OCI-LY7 (cell line): ENCODE measurements around the gene TRIM8. TPM values are rescaled to one million over a fixed set of nuclear protein-coding genes. Genes with fewer than 3 reads are reported as not detected.

Experiments used
- BruUV-seq: library from RNA; stranded (reverse); fragments of 400-500 nt; replicated peaks from 2 replicates; lab custom pipeline; 2021; lab: Mats Ljungman, UMichigan
- CTCF ChIA-PET: fragments of 300-600 bp; sonication (Branson Sonifier 250); formaldehyde crosslinking; loops from one replicate; lab custom pipeline; 2022; ENCODE audit warnings: antibody characterized with exemption; ENCODE audit not compliant: unreplicated experiment; lab: Charles Lee
- POLR2A ChIA-PET: fragments of 300-600 bp; sonication (Branson Sonifier 250); formaldehyde crosslinking; loops from one replicate; lab custom pipeline; 2022; ENCODE audit warnings: antibody characterized with exemption; lab: Charles Lee
- DNase-seq: peaks from one replicate; pipeline ENCODE4 v3.0.0-alpha.2; 2015; ENCODE audit warnings: low spot score
- H2AFZ ChIP-seq: fragments of 200-600 bp; sonication (generic), shearing (Covaris generic); 2 replicates; pipeline ENCODE4 v1.6.1; 2014; ENCODE audit warnings: mild to moderate bottlenecking, antibody characterized with exemption, low read length, moderate library complexity
- H3K27ac ChIP-seq: fragments of 200-600 bp; sonication (generic); 2 replicates; pipeline ENCODE4 v1.5.1; 2014; ENCODE audit warnings: mixed run types, low read depth, mild to moderate bottlenecking, moderate library complexity, low read length, inconsistent platforms; ENCODE audit not compliant: poor library complexity, severe bottlenecking
- H3K36me3 ChIP-seq: fragments of 200-600 bp; sonication (generic); 2 replicates; pipeline ENCODE4 v1.6.1; 2014; ENCODE audit warnings: mild to moderate bottlenecking, antibody characterized with exemption, low read length, moderate library complexity, mixed read lengths; ENCODE audit not compliant: insufficient read depth
- H3K4me1 ChIP-seq: fragments of 200-600 bp; sonication (generic); 2 replicates; pipeline ENCODE4 v1.5.1; 2014; ENCODE audit warnings: mild to moderate bottlenecking, low read length; ENCODE audit not compliant: insufficient read depth, poor library complexity, severe bottlenecking
- H3K4me2 ChIP-seq: fragments of 200-600 bp; sonication (generic); 2 replicates; pipeline ENCODE4 v1.6.1; 2014; ENCODE audit warnings: mild to moderate bottlenecking, low read length
- H3K4me3 ChIP-seq: fragments of 200-600 bp; sonication (generic); 2 replicates; pipeline ENCODE4 v1.5.1; 2014; ENCODE audit warnings: mild to moderate bottlenecking, low read depth, low read length; ENCODE audit not compliant: poor library complexity, severe bottlenecking
- H3K79me2 ChIP-seq: fragments of 200-600 bp; sonication (generic); 2 replicates; pipeline ENCODE4 v1.6.1; 2016; ENCODE audit warnings: low read depth, mild to moderate bottlenecking, low read length, moderate library complexity, mixed read lengths; ENCODE audit not compliant: insufficient read depth
- H3K9me2 ChIP-seq: fragments of 200-600 bp; sonication (generic); 2 replicates; pipeline ENCODE4 v1.6.1; 2016; ENCODE audit warnings: mild to moderate bottlenecking, low read length, mixed read lengths; ENCODE audit not compliant: insufficient read depth
- H3K9me3 ChIP-seq: fragments of 200-600 bp; sonication (generic); 2 replicates; pipeline ENCODE4 v1.6.1; 2014; ENCODE audit warnings: mild to moderate bottlenecking, mixed run types, low read length, mixed read lengths
- H4K20me1 ChIP-seq: fragments of 200-600 bp; sonication (generic); 2 replicates; pipeline ENCODE4 v1.6.1; 2014; ENCODE audit warnings: mild to moderate bottlenecking, antibody characterized with exemption, low read length, moderate library complexity, mixed read lengths; ENCODE audit not compliant: insufficient read depth
- CTCF ChIP-seq: fragments of 200-600 bp; sonication (generic); conservative IDR thresholded peaks from 2 replicates; pipeline ENCODE4 v1.5.1; 2014; ENCODE audit warnings: mild to moderate bottlenecking, antibody characterized with exemption, low read length, moderate library complexity, mixed read lengths
- EZH2phosphoT487 ChIP-seq: fragments of 200-600 bp; sonication (generic); IDR thresholded peaks from 2 replicates; pipeline ENCODE4 v1.6.1; 2018; ENCODE audit warnings: low read depth, borderline replicate concordance, mild to moderate bottlenecking, mixed run types, antibody characterized with exemption, low read length, moderate library complexity, mixed read lengths
- intact Hi-C: fragments of 100-400 bp; cut with micrococcal nuclease; formaldehyde crosslinking; loops from one replicate; pipeline ENCODE4 v1.10.0; 2022; ENCODE audit not compliant: unreplicated experiment
- total RNA-seq, 2 experiments: library from RNA; depleted of rRNA in 1 of 2; stranded (reverse); fragments of >200 nt in 1 of 2; shearing (Covaris generic) in 1 of 2; gene quantifications; 2 replicates each; pipeline ENCODE4 v1.2.3, GENCODE V29; 2014 to 2022

TRIM8 gene
- total RNA-seq, 2 experiments from 2014 or later, result 54.2 to 92.1 TPM

GRCh38 chr10:102635377-102635776 is 8.9 kb upstream of the TRIM8 start:
- no peak overlapping the region for H3K27ac ChIP-seq
- POLR2A ChIA-PET, result interaction anchor here (0.7 to 1.1 kb wide), 3 partner anchors 11 to 78 kb away, joined by 3 read pairs; no protein-coding TSS in a partner anchor
- H3K4me2 ChIP-seq, result peak overlapping the region; percentile 35; the same call in 1 of the 2 replicates
- H3K4me3 ChIP-seq, result no peak overlapping the region
- H3K9me3 ChIP-seq, result no peaks in the 10 kb centered on the region
- H3K4me1 ChIP-seq, result peaks cover 31% of the 10 kb centered on the region
- peak overlapping the region; percentile 11; the same call in 1 of the 2 replicates for H2AFZ ChIP-seq
- BruUV-seq, result no TSS peak
- no peaks in the 10 kb centered on the region for H3K36me3 ChIP-seq
- peak; percentile 47 for DNase-seq
- CTCF ChIA-PET, result interaction anchor here (0.5 to 0.6 kb wide), 2 partner anchors 558 to 864 kb away, joined by 3 to 4 read pairs; partner anchors contain the start of gene NT5C2
- H3K79me2 ChIP-seq, result no peaks in the 10 kb centered on the region
- TF ChIP-seq EZH2phosphoT487 (no peak), CTCF (no peak)
- H4K20me1 ChIP-seq, result no peaks in the 10 kb centered on the region
- no peaks in the 10 kb centered on the region for H3K9me2 ChIP-seq
- intact Hi-C loops, result no loop called here

- no peaks in the 10 kb centered on the region for H3K9me2 ChIP-seq
- intact Hi-C loops, result no loop called here
- H3K4me2 ChIP-seq, result no peak overlapping the region
- peaks cover 20% of the 10 kb centered on the region for H3K4me1 ChIP-seq
- H4K20me1 ChIP-seq, result no peaks in the 10 kb centered on the region
- no peaks in the 10 kb centered on the region for H3K36me3 ChIP-seq
- no peak overlapping the region for H3K27ac ChIP-seq
- no peaks in the 10 kb centered on the region for H3K9me3 ChIP-seq
- no peak for TF ChIP-seq EZH2phosphoT487
- no peak for TF ChIP-seq CTCF
- H3K79me2 ChIP-seq, result peaks cover 4% of the 10 kb centered on the region; the same call in 1 of the 2 replicates
- CTCF ChIA-PET, result no interaction called here
- no peak overlapping the region for H2AFZ ChIP-seq
- no peak overlapping the region for H3K4me3 ChIP-seq
- POLR2A ChIA-PET, result interaction anchor here (0.6 kb wide), 1 partner anchor 544 kb away, joined by 6 read pairs; no protein-coding TSS in a partner anchor
- BruUV-seq, result no TSS peak
- DNase-seq, result no peak
Observed at GRCh38 chr10:102639537-102639936, 4.7 kb upstream of the TRIM8 start.

- H3K4me1 ChIP-seq, result peaks cover 6% of the 10 kb centered on the region
- H2AFZ ChIP-seq, result peak overlapping the region; percentile 89
- H3K9me3 ChIP-seq, result no peaks in the 10 kb centered on the region
- no peaks in the 10 kb centered on the region for H4K20me1 ChIP-seq
- CTCF ChIA-PET, result no interaction called here
- no peak for TF ChIP-seq CTCF
- no peak for TF ChIP-seq EZH2phosphoT487
- no peaks in the 10 kb centered on the region for H3K9me2 ChIP-seq
- TSS peak; percentile 71 for BruUV-seq
- no peak for DNase-seq
- intact Hi-C loops, result loop anchor here (5.0 to 10.0 kb wide), 2 partner anchors 809 to 947 kb away; partner anchors contain the start of gene FBXW4
- H3K4me2 ChIP-seq, result peak overlapping the region; percentile 77
- H3K4me3 ChIP-seq, result peak overlapping the region; percentile 84
- peaks cover 14% of the 10 kb centered on the region; the same call in 1 of the 2 replicates for H3K36me3 ChIP-seq
- peak overlapping the region; percentile 52 for H3K27ac ChIP-seq
- H3K79me2 ChIP-seq, result peaks cover 19% of the 10 kb centered on the region
- POLR2A ChIA-PET, result interaction anchor here (0.5 to 0.9 kb wide), 4 partner anchors 11 to 200 kb away, joined by 3 to 6 read pairs (median 3); no protein-coding TSS in a partner anchor
Observed at GRCh38 chr10:102641402-102641801, 2.9 kb upstream of the TRIM8 start.
